H1 (cell line): ENCODE data around the gene SPATS2L. TPM values are rescaled to one million over a fixed set of nuclear protein-coding genes. Genes with fewer than 3 reads are reported as not detected.
A peak's percentile ranks its signal among the peaks of the same experiment; 100 is the strongest.

Experiments
- CTCF ChIA-PET: fragments of 300-600 bp; sonication (Branson Sonifier 250); formaldehyde crosslinking; loops from one replicate; lab custom pipeline; 2021; ENCODE audit not compliant: partially characterized antibody; lab: Charles Lee
- POLR2A ChIA-PET: fragments of 300-600 bp; sonication (Branson Sonifier 250); formaldehyde crosslinking; loops from one replicate; lab custom pipeline; 2021; ENCODE audit warnings: inconsistent platforms; ENCODE audit not compliant: partially characterized antibody; lab: Charles Lee
- DNase-seq, 2 experiments: peaks; one replicate each; pipeline versions ENCODE4 v3.0.0 to v3.0.0-alpha.2; 2010 to 2022; ENCODE audit warnings: low spot score in 2 of 2, low read depth in 1 of 2, mixed read lengths in 1 of 2
- FAIRE-seq: peaks from 2 replicates; lab custom pipeline; 2011; peaks lifted over from hg19 to GRCh38; lab: Jason Lieb, UNC
- H2AFZ ChIP-seq: 2 replicates; pipeline ENCODE4 v1.8.1; 2012; ENCODE audit warnings: low read length, inconsistent platforms
- H2AK5ac ChIP-seq: 2 replicates; pipeline ENCODE4 v1.6.1; 2013; ENCODE audit warnings: low read depth, low read length
- H2BK120ac ChIP-seq: replicated peaks from 2 replicates; pipeline ENCODE3; 2013; ENCODE audit warnings: low read depth, low read length, inconsistent platforms
- H2BK12ac ChIP-seq: 2 replicates; pipeline ENCODE4 v1.6.1; 2013; ENCODE audit warnings: low read depth, low read length
- H2BK15ac ChIP-seq: 2 replicates; pipeline ENCODE4 v1.6.1; 2013; ENCODE audit warnings: low read length
- H2BK20ac ChIP-seq: 2 replicates; pipeline ENCODE4 v1.6.1; 2013; ENCODE audit warnings: low read length
- H2BK5ac ChIP-seq: 2 replicates; pipeline ENCODE4 v1.6.1; 2013; ENCODE audit warnings: low read depth, low read length
- H3K14ac ChIP-seq: 2 replicates; pipeline ENCODE4 v1.6.1; 2013; ENCODE audit warnings: inconsistent platforms; ENCODE audit not compliant: insufficient read length
- H3K18ac ChIP-seq: 2 replicates; pipeline ENCODE4 v1.6.1; 2013; ENCODE audit warnings: low read length; ENCODE audit errors: extremely low read depth
- H3K23ac ChIP-seq: 2 replicates; pipeline ENCODE4 v1.6.1; 2013; ENCODE audit warnings: inconsistent platforms; ENCODE audit not compliant: insufficient read length
- H3K23me2 ChIP-seq: 2 replicates; pipeline ENCODE4 v1.6.1; 2013; ENCODE audit warnings: low read depth, low read length
- H3K27ac ChIP-seq: 2 replicates; pipeline ENCODE4 v1.6.1; 2011; ENCODE audit warnings: low read depth, low read length, inconsistent platforms
- H3K27me3 ChIP-seq, 4 experiments: replicated peaks in 1 of 4; 1 replicate in 1 of 4; 2 replicates in 3 of 4; pipeline versions ENCODE4 v1.6.1 to v1.8.1; 2011 to 2013; ENCODE audit warnings: low read length in 3 of 4, mild to moderate bottlenecking in 3 of 4, inconsistent platforms in 2 of 4, mixed read lengths in 2 of 4, moderate library complexity in 1 of 4; ENCODE audit not compliant: control insufficient read depth in 3 of 4, insufficient read depth in 3 of 4; ENCODE audit errors: extremely low read depth in 1 of 4
- H3K36me3 ChIP-seq, 4 experiments: 2 replicates each; pipeline versions ENCODE4 v1.6.1 to v1.8.1; 2011 to 2013; ENCODE audit warnings: mild to moderate bottlenecking in 4 of 4, low read length in 3 of 4, moderate library complexity in 2 of 4, control low read depth in 1 of 4, inconsistent platforms in 1 of 4; ENCODE audit not compliant: insufficient read depth in 4 of 4, control insufficient read depth in 2 of 4
- H3K4ac ChIP-seq: replicated peaks from 2 replicates; pipeline ENCODE3; 2013; ENCODE audit warnings: low read length, low read depth, mixed read lengths, inconsistent platforms; ENCODE audit not compliant: insufficient read length
- H3K4me1 ChIP-seq, 4 experiments: replicated peaks in 1 of 4; 1 replicate in 1 of 4; 2 replicates in 3 of 4; pipeline versions ENCODE4 v1.6.1 to v1.8.1; 2011 to 2013; ENCODE audit warnings: low read length in 3 of 4, inconsistent platforms in 2 of 4, mixed read lengths in 1 of 4; ENCODE audit not compliant: insufficient read depth in 4 of 4, control insufficient read depth in 3 of 4
- H3K4me2 ChIP-seq, 2 experiments: 2 replicates each; pipeline versions ENCODE4 v1.6.1 to v1.8.1; 2011 to 2013; ENCODE audit warnings: low read depth in 2 of 2, low read length in 2 of 2, control low read depth in 1 of 2, inconsistent platforms in 1 of 2, mild to moderate bottlenecking in 1 of 2; ENCODE audit not compliant: insufficient read depth in 1 of 2
- H3K4me3 ChIP-seq, 4 experiments: fragments of 200-600, 300-600 bp in 1 of 4; sonication (generic), shearing (Covaris generic), sonication (Bioruptor Twin) in 1 of 4; 2 replicates each; pipeline versions ENCODE4 v1.5.1 to v1.8.1; 2011 to 2016; ENCODE audit warnings: low read length in 4 of 4, low read depth in 3 of 4, control low read depth in 2 of 4, inconsistent platforms in 2 of 4, mild to moderate bottlenecking in 2 of 4, mixed read lengths in 1 of 4, moderate library complexity in 1 of 4; ENCODE audit not compliant: insufficient read depth in 2 of 4; ENCODE audit errors: extremely low read depth in 1 of 4
- H3K56ac ChIP-seq: replicated peaks from 2 replicates; pipeline ENCODE3; 2013; ENCODE audit warnings: low read depth, mild to moderate bottlenecking, mixed read lengths, low read length, inconsistent platforms; ENCODE audit not compliant: insufficient read length
- H3K79me1 ChIP-seq: 2 replicates; pipeline ENCODE4 v1.6.1; 2013; ENCODE audit warnings: low read depth, low read length, control low read depth
- H3K79me2 ChIP-seq, 2 experiments: 2 replicates each; pipeline versions ENCODE4 v1.6.1 to v1.8.1; 2012 to 2013; ENCODE audit warnings: low read length in 2 of 2, mild to moderate bottlenecking in 2 of 2, inconsistent platforms in 1 of 2; ENCODE audit not compliant: insufficient read depth in 2 of 2, control insufficient read depth in 1 of 2
- H3K9ac ChIP-seq, 4 experiments: replicated peaks in 1 of 4; 1 replicate in 1 of 4; 2 replicates in 3 of 4; pipeline versions ENCODE4 v1.6.1 to v1.8.1; 2011 to 2013; ENCODE audit warnings: low read depth in 3 of 4, low read length in 3 of 4, control low read depth in 2 of 4, mild to moderate bottlenecking in 2 of 4, moderate library complexity in 2 of 4, inconsistent platforms in 1 of 4; ENCODE audit errors: extremely low read depth in 1 of 4
- H3K9me3 ChIP-seq, 2 experiments: 2 replicates each; pipeline versions ENCODE4 v1.6.1 to v1.8.1; 2012 to 2013; ENCODE audit warnings: mild to moderate bottlenecking in 2 of 2, moderate library complexity in 2 of 2, control low read depth in 1 of 2, inconsistent platforms in 1 of 2, low read depth in 1 of 2, low read length in 1 of 2, mixed read lengths in 1 of 2; ENCODE audit not compliant: insufficient read depth in 2 of 2
- H4K20me1 ChIP-seq, 2 experiments: replicated peaks in 1 of 2; 2 replicates each; pipeline versions ENCODE3 to v1.8.1; 2011 to 2013; ENCODE audit warnings: inconsistent platforms in 2 of 2, low read length in 2 of 2, mild to moderate bottlenecking in 1 of 2; ENCODE audit not compliant: insufficient read depth in 2 of 2, control insufficient read depth in 1 of 2
- H4K5ac ChIP-seq: 2 replicates; pipeline ENCODE4 v1.6.1; 2013; ENCODE audit warnings: low read length, low read depth, mixed read lengths, inconsistent platforms; ENCODE audit not compliant: insufficient read length
- H4K8ac ChIP-seq: 2 replicates; pipeline ENCODE4 v1.8.0; 2013; ENCODE audit warnings: mild to moderate bottlenecking, moderate library complexity, low read length, inconsistent platforms; ENCODE audit not compliant: insufficient read depth; ENCODE audit errors: extremely low read depth
- H4K91ac ChIP-seq: replicated peaks from 2 replicates; pipeline ENCODE3; 2013; ENCODE audit warnings: low read length, mixed read lengths, inconsistent platforms; ENCODE audit not compliant: insufficient read length
- ATF3 ChIP-seq: IDR thresholded peaks from 2 replicates; pipeline ENCODE4 v1.6.1; 2011; ENCODE audit warnings: low read depth, mild to moderate bottlenecking, low read length; ENCODE audit not compliant: insufficient read depth
- CEBPB ChIP-seq: IDR thresholded peaks from 2 replicates; pipeline ENCODE4 v1.6.1; 2012; ENCODE audit warnings: low read depth, low read length
- E2F6 ChIP-seq: IDR thresholded peaks from 2 replicates; pipeline ENCODE4 v1.6.1; 2012; ENCODE audit warnings: inconsistent platforms
- JUN ChIP-seq: IDR thresholded peaks from 2 replicates; pipeline ENCODE4 v1.6.1; 2011; ENCODE audit warnings: low read depth, mild to moderate bottlenecking, improper control_type of control experiment, low read length
- MAX ChIP-seq: IDR thresholded peaks from 2 replicates; pipeline ENCODE4 v1.6.1; 2012; ENCODE audit warnings: inconsistent platforms
- POLR2A ChIP-seq, 2 experiments: IDR thresholded peaks; 1 replicate in 1 of 2; 2 replicates in 1 of 2; pipeline ENCODE4 v1.6.1; 2011; ENCODE audit warnings: low read depth in 2 of 2, low read length in 2 of 2, mild to moderate bottlenecking in 2 of 2; ENCODE audit errors: control extremely low read depth in 1 of 2
- RFX5 ChIP-seq: IDR thresholded peaks from 2 replicates; pipeline ENCODE4 v1.6.1; 2011; ENCODE audit warnings: low read depth, low read length, improper control_type of control experiment, borderline replicate concordance
- TCF12 ChIP-seq: IDR thresholded peaks from 2 replicates; pipeline ENCODE4 v1.6.1; 2011; ENCODE audit warnings: low read depth, mild to moderate bottlenecking, low read length
- USF2 ChIP-seq: IDR thresholded peaks from 2 replicates; pipeline ENCODE4 v1.6.1; 2011; ENCODE audit warnings: low read length, improper control_type of control experiment
- WGBS, 2 experiments: shearing (Covaris generic) in 1 of 2; methylation state at CpG; one replicate each; pipeline versions ENCODE4 v1.1.6 to v1.1.7; 2013 to 2015; ENCODE audit warnings: low lambda C conversion rate in 2 of 2, mixed read lengths in 2 of 2, inconsistent platforms in 1 of 2, low coverage in 1 of 2, missing lambda C conversion rate in 1 of 2; ENCODE audit not compliant: insufficient replicate concordance in 2 of 2, insufficient coverage in 1 of 2, insufficient read length in 1 of 2; ENCODE audit errors: extremely low coverage in 1 of 2, missing lambda C conversion rate in 1 of 2; 5-methylcytosine and 5-hydroxymethylcytosine counted together
- polyA plus RNA-seq, 7 experiments: library from polyadenylated mRNA; depleted of rRNA in 3 of 7; stranded (reverse) in 5 of 7; unstranded in 2 of 7; fragments of >200 nt in 5 of 7; fragments of 200-250 nt in 2 of 7; gene quantifications; 1 replicate in 5 of 7; 2 replicates in 1 of 7; 4 replicates in 1 of 7; pipeline versions ENCODE4 v1.2.1 to v1.2.3, GENCODE V29; 2011 to 2013; ENCODE audit warnings: missing spikeins in 2 of 7, mixed read lengths in 2 of 7
- total RNA-seq: library from RNA; stranded (reverse); fragmentation: NEBNext Ultra II Directional; extraction: Animal tissue kit (Norgen Biotek cat#: 25700); gene quantifications from 2 replicates; pipeline ENCODE4 v1.2.1, GENCODE V29; 2021

Gene SPATS2L
- total and polyA plus RNA-seq, 2 of the 8 experiments (the other 6 are each of a cell fraction or from before 2014, with no cell fraction given): 67.3 to 189 TPM

GRCh38 chr2:200369886-200370285 lies 63.4 kb downstream of the SPATS2L start:
- Histone ChIP-seq H3K79me1 (peaks cover 10% of the 10 kb centered on the region), H2BK120ac (no peak overlapping the region), H3K14ac (no peak overlapping the region), H2AFZ (no peak overlapping the region), H3K9me3 (no peaks in the 10 kb centered on the region), H2BK12ac (no peak overlapping the region), H3K36me3 (peaks cover 0 to 8% (median 3%) of the 10 kb centered on the region in 4 experiments; a peak in 4 of 8 replicates), H4K91ac (no peak overlapping the region), H3K9ac (no peak overlapping the region), H4K5ac (no peak overlapping the region), H3K27ac (no peak overlapping the region), H2BK15ac (no peak overlapping the region), H4K8ac (no peak overlapping the region), H2BK20ac (no peak overlapping the region), H4K20me1 (no peaks in the 10 kb centered on the region), H3K23ac (no peak overlapping the region), H2BK5ac (no peak overlapping the region; the same call in 1 of the 2 replicates), H3K23me2 (no peaks in the 10 kb centered on the region), H3K4me1 (peaks cover 0 to 7% (median 3%) of the 10 kb centered on the region in 4 experiments; a peak in 2 of 7 replicates), H3K4ac (no peak overlapping the region), H3K79me2 (peaks cover 0 to 90% of the 10 kb centered on the region in 2 experiments; a peak in 3 of 4 replicates), H3K4me3 (no peak overlapping the region), H2AK5ac (no peak overlapping the region; the same call in 1 of the 2 replicates), H3K4me2 (no peak overlapping the region), H3K27me3 (no peaks in the 10 kb centered on the region), H3K56ac (no peak overlapping the region), H3K18ac (no peak overlapping the region)
- FAIRE-seq: no peak
- POLR2A ChIA-PET: interaction anchor here (0.9 to 1.0 kb wide), 2 partner anchors 8 to 9 kb away, joined by 3 to 5 read pairs; no protein-coding TSS in a partner anchor
- CTCF ChIA-PET: interaction anchor here (1.4 kb wide), 1 partner anchor 9 kb away, joined by 4 read pairs; no protein-coding TSS in a partner anchor
- no peak for DNase-seq
- WGBS, 2 experiments: 33% methylated on average over 2 of the region's 2 CpGs; no CpG with 5 or more reads in 1 of the 2 experiments
- peak; percentile 41; the same call in 1 of the 2 replicates for TF ChIP-seq E2F6
- TF ChIP-seq USF2: peak; percentile 18; the same call in 1 of the 2 replicates
- no peak for TF ChIP-seq RFX5
- no peak for TF ChIP-seq POLR2A (IDR thresholded peaks at IDR 0.05; ENCODE audit: control extremely low read depth in 1 of 2, low read depth in 2 of 2, low read length in 2 of 2)
- TF ChIP-seq JUN: no peak
- TF ChIP-seq MAX: peak; percentile 71
- TF ChIP-seq CEBPB: peak; percentile 93
- TF ChIP-seq ATF3: 0 out of 2 replicates have a peak, but pooled peaks have one; percentile 3
- TF ChIP-seq TCF12: 0 out of 2 replicates have a peak, but pooled peaks have one; percentile 41
